H1 (cell line): ENCODE data around the gene SEMA6A. TPM values are rescaled to one million over a fixed set of nuclear protein-coding genes. Genes with fewer than 3 reads are reported as not detected.

Experiments
- CTCF ChIA-PET: fragments of 300-600 bp; sonication (Branson Sonifier 250); formaldehyde crosslinking; loops from one replicate; lab custom pipeline; 2021; ENCODE audit not compliant: partially characterized antibody; lab: Charles Lee
- POLR2A ChIA-PET: fragments of 300-600 bp; sonication (Branson Sonifier 250); formaldehyde crosslinking; loops from one replicate; lab custom pipeline; 2021; ENCODE audit warnings: inconsistent platforms; ENCODE audit not compliant: partially characterized antibody; lab: Charles Lee
- DNase-seq, 2 experiments: peaks; one replicate each; pipeline versions ENCODE4 v3.0.0 to v3.0.0-alpha.2; 2010 to 2022; ENCODE audit warnings: low spot score in 2 of 2, low read depth in 1 of 2, mixed read lengths in 1 of 2
- FAIRE-seq: peaks from 2 replicates; lab custom pipeline; 2011; peaks lifted over from hg19 to GRCh38; lab: Jason Lieb, UNC
- H2AFZ ChIP-seq: 2 replicates; pipeline ENCODE4 v1.8.1; 2012; ENCODE audit warnings: low read length, inconsistent platforms
- H2AK5ac ChIP-seq: 2 replicates; pipeline ENCODE4 v1.6.1; 2013; ENCODE audit warnings: low read depth, low read length
- H2BK120ac ChIP-seq: replicated peaks from 2 replicates; pipeline ENCODE3; 2013; ENCODE audit warnings: low read depth, low read length, inconsistent platforms
- H2BK12ac ChIP-seq: 2 replicates; pipeline ENCODE4 v1.6.1; 2013; ENCODE audit warnings: low read depth, low read length
- H2BK15ac ChIP-seq: 2 replicates; pipeline ENCODE4 v1.6.1; 2013; ENCODE audit warnings: low read length
- H2BK20ac ChIP-seq: 2 replicates; pipeline ENCODE4 v1.6.1; 2013; ENCODE audit warnings: low read length
- H2BK5ac ChIP-seq: 2 replicates; pipeline ENCODE4 v1.6.1; 2013; ENCODE audit warnings: low read depth, low read length
- H3K14ac ChIP-seq: 2 replicates; pipeline ENCODE4 v1.6.1; 2013; ENCODE audit warnings: inconsistent platforms; ENCODE audit not compliant: insufficient read length
- H3K18ac ChIP-seq: 2 replicates; pipeline ENCODE4 v1.6.1; 2013; ENCODE audit warnings: low read length; ENCODE audit errors: extremely low read depth
- H3K23ac ChIP-seq: 2 replicates; pipeline ENCODE4 v1.6.1; 2013; ENCODE audit warnings: inconsistent platforms; ENCODE audit not compliant: insufficient read length
- H3K23me2 ChIP-seq: 2 replicates; pipeline ENCODE4 v1.6.1; 2013; ENCODE audit warnings: low read depth, low read length
- H3K27ac ChIP-seq: 2 replicates; pipeline ENCODE4 v1.6.1; 2011; ENCODE audit warnings: low read depth, low read length, inconsistent platforms
- H3K27me3 ChIP-seq, 4 experiments: replicated peaks in 1 of 4; 1 replicate in 1 of 4; 2 replicates in 3 of 4; pipeline versions ENCODE4 v1.6.1 to v1.8.1; 2011 to 2013; ENCODE audit warnings: low read length in 3 of 4, mild to moderate bottlenecking in 3 of 4, inconsistent platforms in 2 of 4, mixed read lengths in 2 of 4, moderate library complexity in 1 of 4; ENCODE audit not compliant: control insufficient read depth in 3 of 4, insufficient read depth in 3 of 4; ENCODE audit errors: extremely low read depth in 1 of 4
- H3K36me3 ChIP-seq, 4 experiments: 2 replicates each; pipeline versions ENCODE4 v1.6.1 to v1.8.1; 2011 to 2013; ENCODE audit warnings: mild to moderate bottlenecking in 4 of 4, low read length in 3 of 4, moderate library complexity in 2 of 4, control low read depth in 1 of 4, inconsistent platforms in 1 of 4; ENCODE audit not compliant: insufficient read depth in 4 of 4, control insufficient read depth in 2 of 4
- H3K4ac ChIP-seq: replicated peaks from 2 replicates; pipeline ENCODE3; 2013; ENCODE audit warnings: low read length, low read depth, mixed read lengths, inconsistent platforms; ENCODE audit not compliant: insufficient read length
- H3K4me1 ChIP-seq, 4 experiments: replicated peaks in 1 of 4; 1 replicate in 1 of 4; 2 replicates in 3 of 4; pipeline versions ENCODE4 v1.6.1 to v1.8.1; 2011 to 2013; ENCODE audit warnings: low read length in 3 of 4, inconsistent platforms in 2 of 4, mixed read lengths in 1 of 4; ENCODE audit not compliant: insufficient read depth in 4 of 4, control insufficient read depth in 3 of 4
- H3K4me2 ChIP-seq, 2 experiments: 2 replicates each; pipeline versions ENCODE4 v1.6.1 to v1.8.1; 2011 to 2013; ENCODE audit warnings: low read depth in 2 of 2, low read length in 2 of 2, control low read depth in 1 of 2, inconsistent platforms in 1 of 2, mild to moderate bottlenecking in 1 of 2; ENCODE audit not compliant: insufficient read depth in 1 of 2
- H3K4me3 ChIP-seq, 4 experiments: fragments of 200-600, 300-600 bp in 1 of 4; sonication (generic), shearing (Covaris generic), sonication (Bioruptor Twin) in 1 of 4; 2 replicates each; pipeline versions ENCODE4 v1.5.1 to v1.8.1; 2011 to 2016; ENCODE audit warnings: low read length in 4 of 4, low read depth in 3 of 4, control low read depth in 2 of 4, inconsistent platforms in 2 of 4, mild to moderate bottlenecking in 2 of 4, mixed read lengths in 1 of 4, moderate library complexity in 1 of 4; ENCODE audit not compliant: insufficient read depth in 2 of 4; ENCODE audit errors: extremely low read depth in 1 of 4
- H3K56ac ChIP-seq: replicated peaks from 2 replicates; pipeline ENCODE3; 2013; ENCODE audit warnings: low read depth, mild to moderate bottlenecking, mixed read lengths, low read length, inconsistent platforms; ENCODE audit not compliant: insufficient read length
- H3K79me1 ChIP-seq: 2 replicates; pipeline ENCODE4 v1.6.1; 2013; ENCODE audit warnings: low read depth, low read length, control low read depth
- H3K79me2 ChIP-seq, 2 experiments: 2 replicates each; pipeline versions ENCODE4 v1.6.1 to v1.8.1; 2012 to 2013; ENCODE audit warnings: low read length in 2 of 2, mild to moderate bottlenecking in 2 of 2, inconsistent platforms in 1 of 2; ENCODE audit not compliant: insufficient read depth in 2 of 2, control insufficient read depth in 1 of 2
- H3K9ac ChIP-seq, 4 experiments: replicated peaks in 1 of 4; 1 replicate in 1 of 4; 2 replicates in 3 of 4; pipeline versions ENCODE4 v1.6.1 to v1.8.1; 2011 to 2013; ENCODE audit warnings: low read depth in 3 of 4, low read length in 3 of 4, control low read depth in 2 of 4, mild to moderate bottlenecking in 2 of 4, moderate library complexity in 2 of 4, inconsistent platforms in 1 of 4; ENCODE audit errors: extremely low read depth in 1 of 4
- H3K9me3 ChIP-seq, 2 experiments: 2 replicates each; pipeline versions ENCODE4 v1.6.1 to v1.8.1; 2012 to 2013; ENCODE audit warnings: mild to moderate bottlenecking in 2 of 2, moderate library complexity in 2 of 2, control low read depth in 1 of 2, inconsistent platforms in 1 of 2, low read depth in 1 of 2, low read length in 1 of 2, mixed read lengths in 1 of 2; ENCODE audit not compliant: insufficient read depth in 2 of 2
- H4K20me1 ChIP-seq, 2 experiments: replicated peaks in 1 of 2; 2 replicates each; pipeline versions ENCODE3 to v1.8.1; 2011 to 2013; ENCODE audit warnings: inconsistent platforms in 2 of 2, low read length in 2 of 2, mild to moderate bottlenecking in 1 of 2; ENCODE audit not compliant: insufficient read depth in 2 of 2, control insufficient read depth in 1 of 2
- H4K5ac ChIP-seq: 2 replicates; pipeline ENCODE4 v1.6.1; 2013; ENCODE audit warnings: low read length, low read depth, mixed read lengths, inconsistent platforms; ENCODE audit not compliant: insufficient read length
- H4K8ac ChIP-seq: 2 replicates; pipeline ENCODE4 v1.8.0; 2013; ENCODE audit warnings: mild to moderate bottlenecking, moderate library complexity, low read length, inconsistent platforms; ENCODE audit not compliant: insufficient read depth; ENCODE audit errors: extremely low read depth
- H4K91ac ChIP-seq: replicated peaks from 2 replicates; pipeline ENCODE3; 2013; ENCODE audit warnings: low read length, mixed read lengths, inconsistent platforms; ENCODE audit not compliant: insufficient read length
- MAX ChIP-seq: IDR thresholded peaks from 2 replicates; pipeline ENCODE4 v1.6.1; 2012; ENCODE audit warnings: inconsistent platforms
- POLR2A ChIP-seq, 2 experiments: IDR thresholded peaks; 1 replicate in 1 of 2; 2 replicates in 1 of 2; pipeline ENCODE4 v1.6.1; 2011; ENCODE audit warnings: low read depth in 2 of 2, low read length in 2 of 2, mild to moderate bottlenecking in 2 of 2; ENCODE audit errors: control extremely low read depth in 1 of 2
- POLR2AphosphoS5 ChIP-seq: IDR thresholded peaks from 2 replicates; pipeline ENCODE4 v1.6.1; 2011; ENCODE audit warnings: low read depth, low read length
- WGBS, 2 experiments: shearing (Covaris generic) in 1 of 2; methylation state at CpG; one replicate each; pipeline versions ENCODE4 v1.1.6 to v1.1.7; 2013 to 2015; ENCODE audit warnings: low lambda C conversion rate in 2 of 2, mixed read lengths in 2 of 2, inconsistent platforms in 1 of 2, low coverage in 1 of 2, missing lambda C conversion rate in 1 of 2; ENCODE audit not compliant: insufficient replicate concordance in 2 of 2, insufficient coverage in 1 of 2, insufficient read length in 1 of 2; ENCODE audit errors: extremely low coverage in 1 of 2, missing lambda C conversion rate in 1 of 2; 5-methylcytosine and 5-hydroxymethylcytosine counted together
- polyA plus RNA-seq, 7 experiments: library from polyadenylated mRNA; depleted of rRNA in 3 of 7; stranded (reverse) in 5 of 7; unstranded in 2 of 7; fragments of >200 nt in 5 of 7; fragments of 200-250 nt in 2 of 7; gene quantifications; 1 replicate in 5 of 7; 2 replicates in 1 of 7; 4 replicates in 1 of 7; pipeline versions ENCODE4 v1.2.1 to v1.2.3, GENCODE V29; 2011 to 2013; ENCODE audit warnings: missing spikeins in 2 of 7, mixed read lengths in 2 of 7
- total RNA-seq: library from RNA; stranded (reverse); fragmentation: NEBNext Ultra II Directional; extraction: Animal tissue kit (Norgen Biotek cat#: 25700); gene quantifications from 2 replicates; pipeline ENCODE4 v1.2.1, GENCODE V29; 2021

SEMA6A gene
- total and polyA plus RNA-seq, 2 of the 8 experiments (the other 6 are each of a cell fraction or from before 2014, with no cell fraction given): 78.3 to 277 TPM

- H3K27me3 ChIP-seq: no peaks in the 10 kb centered on the region
- H4K8ac ChIP-seq: no peak overlapping the region
- H3K56ac ChIP-seq: no peak overlapping the region
- no peak overlapping the region for H2BK5ac ChIP-seq
- no peak overlapping the region for H2BK20ac ChIP-seq
- H3K79me1 ChIP-seq: no peaks in the 10 kb centered on the region
- H2BK120ac ChIP-seq: no peak overlapping the region
- H2BK12ac ChIP-seq: no peak overlapping the region
- no peaks in the 10 kb centered on the region for H3K9me3 ChIP-seq
- H3K23me2 ChIP-seq: no peaks in the 10 kb centered on the region
- ChIA-PET CTCF (no interaction called here), POLR2A (interaction anchor here (1.7 kb wide), 1 partner anchor 93 kb away, joined by 5 read pairs; no protein-coding TSS in a partner anchor)
- peaks cover 6% of the 10 kb centered on the region in 2 experiments for H4K20me1 ChIP-seq
- TF ChIP-seq POLR2AphosphoS5: 0 out of 2 replicates have a peak, but pooled peaks have one; percentile 28
- 0 out of 3 replicates have a peak, but pooled peaks of 1 of the 2 experiments have one; percentile 27 for TF ChIP-seq POLR2A (IDR thresholded peaks at IDR 0.05; ENCODE audit: control extremely low read depth in 1 of 2, low read depth in 2 of 2, low read length in 2 of 2)
- no peak for TF ChIP-seq MAX
- peaks cover 12 to 80% (median 17%) of the 10 kb centered on the region in 4 experiments for H3K36me3 ChIP-seq
- H3K18ac ChIP-seq: no peak overlapping the region
- H2BK15ac ChIP-seq: no peak overlapping the region
- H3K79me2 ChIP-seq: no peaks in the 10 kb centered on the region
- H3K27ac ChIP-seq: 0 out of 2 replicates have a peak overlapping the region, but pooled peaks have one; percentile 3
- H2AK5ac ChIP-seq: no peak overlapping the region
- H4K5ac ChIP-seq: no peak overlapping the region
- no peak overlapping the region for H3K4me3 ChIP-seq
- FAIRE-seq: no peak
- WGBS, 2 experiments: 92% methylated on average over 9 of the region's 9 CpGs; no CpG with 5 or more reads in 1 of the 2 experiments
- H3K4me2 ChIP-seq: no peak overlapping the region
- no peak overlapping the region for H3K14ac ChIP-seq
- no peak overlapping the region for H2AFZ ChIP-seq
- no peak overlapping the region for H3K9ac ChIP-seq
- DNase-seq: no peak
- no peak overlapping the region for H4K91ac ChIP-seq
- no peak overlapping the region for H3K4ac ChIP-seq
- H3K4me1 ChIP-seq: peaks cover 0 to 8% (median 5%) of the 10 kb centered on the region in 4 experiments; a peak in 4 of 7 replicates
- no peak overlapping the region for H3K23ac ChIP-seq
These were observed 120.2 kb downstream of the SEMA6A start for GRCh38 chr5:116454417-116454927.
